Measurements from ENCODE around the gene WSCD2. TPM values are rescaled to one million over a fixed set of nuclear protein-coding genes. Genes with fewer than 3 reads are reported as not detected.

WSCD2 gene
- total and polyA plus RNA-seq, 7 donors, result 0.32 to 10.5 (median 2.6) TPM; not detected in 2

GRCh38 chr12:108093209-108093608 lies 35.9 kb upstream of the WSCD2 start:
- Histone ChIP-seq H3K4me1 (peaks cover 0 to 12% (median 3%) of the 10 kb centered on the region in 4 donors), H3K9me3 (peaks cover 0 to 2% (median 0%) of the 10 kb centered on the region in 4 donors), H3K27me3 (no peaks in the 10 kb centered on the region), H3K36me3 (no peaks in the 10 kb centered on the region), H3K4me3 (no peak overlapping the region), H3K27ac (no peak overlapping the region)
- no peak for TF ChIP-seq CTCF (IDR thresholded peaks at IDR 0.05)
- no peak for TF ChIP-seq POLR2AphosphoS5 (IDR thresholded peaks at IDR 0.05)
- TF ChIP-seq EP300 (IDR thresholded peaks at IDR 0.05), result no peak
- no peak for TF ChIP-seq POLR2A (IDR thresholded peaks at IDR 0.05)
- WGBS, 2 donors, result 22 to 46% methylated on average over 4 of the region's 4 CpGs
- DNase-seq, result no peak
- intact Hi-C loops (cut with DNase I), result no loop called here

- intact Hi-C loops (cut with DNase I), result no loop called here
- Histone ChIP-seq H3K9me3 (no peaks in the 10 kb centered on the region), H3K27me3 (no peaks in the 10 kb centered on the region), H3K36me3 (no peaks in the 10 kb centered on the region), H3K4me3 (no peak overlapping the region), H3K4me1 (peaks cover 0 to 12% (median 3%) of the 10 kb centered on the region in 4 donors), H3K27ac (no peak overlapping the region)
- no peak for DNase-seq
- TF ChIP-seq EP300 (IDR thresholded peaks at IDR 0.05) (no peak), CTCF (IDR thresholded peaks at IDR 0.05) (no peak), POLR2AphosphoS5 (IDR thresholded peaks at IDR 0.05) (no peak), POLR2A (IDR thresholded peaks at IDR 0.05) (no peak)
- 59 to 78% methylated on average over 2 of the region's 2 CpGs for WGBS, 2 donors
Observed at GRCh38 chr12:108094056-108094649, 34.9 kb upstream of the WSCD2 start.

- no peaks in the 10 kb centered on the region for H3K9me3 ChIP-seq
- H3K4me1 ChIP-seq, result peaks cover 0 to 12% (median 3%) of the 10 kb centered on the region in 4 donors
- TF ChIP-seq EP300 (IDR thresholded peaks at IDR 0.05) (no peak), POLR2AphosphoS5 (IDR thresholded peaks at IDR 0.05) (peak in 2 of 4 donors; percentile 11 to 22)
- intact Hi-C loops (cut with DNase I), result no loop called here
- H3K27me3 ChIP-seq, result no peaks in the 10 kb centered on the region
- no peak overlapping the region for H3K4me3 ChIP-seq
- H3K36me3 ChIP-seq, result no peaks in the 10 kb centered on the region
- no peak for DNase-seq
- 83 to 93% methylated on average over 3 of the region's 3 CpGs for WGBS, 2 donors
- peak overlapping the region in 1 of 4 donors; percentile 23 for H3K27ac ChIP-seq
Observed at GRCh38 chr12:108097160-108097911, 31.8 kb upstream of the WSCD2 start.

- WGBS, 2 donors, result 91 to 94% methylated on average over 8 of the region's 8 CpGs
- no peaks in the 10 kb centered on the region for H3K36me3 ChIP-seq
- no peaks in the 10 kb centered on the region for H3K9me3 ChIP-seq
- H3K27me3 ChIP-seq, result no peaks in the 10 kb centered on the region
- H3K4me3 ChIP-seq, result no peak overlapping the region
- no peak for TF ChIP-seq POLR2A (IDR thresholded peaks at IDR 0.05)
- DNase-seq, result no peak
- intact Hi-C loops (cut with DNase I), result loop anchor here (2.0 kb wide), 1 partner anchor 96 kb away; no protein-coding TSS in a partner anchor
- no peak overlapping the region for H3K27ac ChIP-seq
- peaks cover 0 to 12% (median 3%) of the 10 kb centered on the region in 4 donors for H3K4me1 ChIP-seq
Observed at GRCh38 chr12:108098374-108098773, 30.7 kb upstream of the WSCD2 start.

- no peak for DNase-seq
- intact Hi-C loops (cut with DNase I), result loop anchor here (2.0 kb wide), 1 partner anchor 96 kb away; no protein-coding TSS in a partner anchor
- Histone ChIP-seq H3K27me3 (no peaks in the 10 kb centered on the region), H3K36me3 (no peaks in the 10 kb centered on the region), H3K9me3 (no peaks in the 10 kb centered on the region), H3K27ac (no peak overlapping the region), H3K4me1 (peaks cover 0 to 9% (median 3%) of the 10 kb centered on the region in 4 donors), H3K4me3 (no peak overlapping the region)
- WGBS, 2 donors, result 34 to 45% methylated on average over 3 of the region's 3 CpGs
- TF ChIP-seq EP300 (IDR thresholded peaks at IDR 0.05) (no peak), POLR2AphosphoS5 (IDR thresholded peaks at IDR 0.05) (no peak), CTCF (IDR thresholded peaks at IDR 0.05) (peak in 3 of 4 experiments; percentile 9 to 43 (median 29)), POLR2A (IDR thresholded peaks at IDR 0.05) (no peak)
Observed at GRCh38 chr12:108099073-108099472, 30.0 kb upstream of the WSCD2 start.
